Stimulated activated CD4-positive, alpha-beta T cell treated with anti-CD3 and anti-CD28 coated beads, Interleukin-12 subunit alpha, Interleukin-12 subunit beta, amount 100 ng/mL, for 24 hours (primary cell): Measurements from ENCODE around the gene S100A8.

Experiments
- DNase-seq, 2 experiments: peaks; one replicate each; pipeline ENCODE4 v3.0.0-alpha.2; 2020; ENCODE audit warnings: low read depth in 2 of 2

Gene S100A8

GRCh38 chr1:153392822-153393221 lies 1.9 kb upstream of the S100A8 start:
- no peak for DNase-seq

DNA sequence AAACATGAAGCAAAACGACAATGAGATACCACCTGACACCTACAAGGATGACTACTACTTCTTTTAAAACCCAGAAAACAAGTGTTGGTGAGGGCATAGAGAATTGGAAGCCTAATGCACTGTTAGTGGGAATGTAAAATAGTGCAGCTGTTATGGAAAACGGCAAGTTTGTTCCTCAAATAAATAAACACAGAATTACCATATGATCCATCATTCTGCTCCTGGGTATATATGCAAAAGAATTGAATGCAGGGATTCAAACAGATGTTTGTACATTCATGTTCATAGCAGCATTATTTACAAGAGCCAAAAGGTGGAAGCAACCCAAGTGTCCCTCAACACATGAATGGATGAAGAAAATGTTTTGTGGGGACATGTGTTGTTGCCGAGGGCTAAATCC lies 1.4 kb upstream of the S100A8 start:
- DNase-seq: no peak

GRCh38 chr1:153389973-153390879 lies 647 bp downstream of the S100A8 start:
- DNase-seq: no peak

DNA sequence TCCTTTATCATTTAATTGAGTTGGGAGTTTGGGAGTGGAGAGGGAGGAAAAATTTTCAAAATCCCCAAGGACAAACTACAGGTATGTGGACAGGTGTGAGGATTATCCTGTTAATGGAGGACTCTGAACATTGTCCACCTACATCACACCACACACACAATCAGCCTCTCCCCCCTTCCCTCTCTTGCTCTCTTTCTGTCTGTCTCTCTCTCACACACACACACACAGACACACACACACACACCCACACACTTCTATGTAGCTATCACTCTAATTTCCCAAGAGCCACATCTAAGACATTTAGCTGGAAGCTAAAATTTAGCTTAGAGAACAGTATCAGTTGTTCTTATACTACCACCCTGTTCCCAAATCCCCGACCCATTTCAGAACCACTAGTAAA lies 1.5 kb downstream of the S100A8 start:
- DNase-seq: no peak

DNA sequence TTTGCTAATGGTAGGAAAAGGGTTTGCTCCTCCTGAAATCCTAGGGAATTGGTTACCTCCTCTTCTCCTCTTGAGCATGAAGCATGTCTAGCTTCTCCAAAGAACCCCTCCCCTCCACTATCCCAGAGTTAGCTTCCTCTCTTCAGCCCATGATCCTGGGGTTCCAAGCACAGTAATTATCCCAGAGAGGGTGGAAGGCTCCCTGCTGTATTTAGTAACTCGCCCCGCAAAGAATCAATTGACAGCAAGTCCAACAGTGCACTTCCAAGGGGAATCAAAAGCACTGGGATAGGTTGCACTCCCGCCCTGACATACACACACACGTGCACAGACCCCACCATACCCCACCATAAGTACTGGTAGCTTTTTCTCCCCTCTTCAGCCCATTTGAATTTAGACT lies 3.1 kb downstream of the S100A8 start:
- no peak for DNase-seq

DNA sequence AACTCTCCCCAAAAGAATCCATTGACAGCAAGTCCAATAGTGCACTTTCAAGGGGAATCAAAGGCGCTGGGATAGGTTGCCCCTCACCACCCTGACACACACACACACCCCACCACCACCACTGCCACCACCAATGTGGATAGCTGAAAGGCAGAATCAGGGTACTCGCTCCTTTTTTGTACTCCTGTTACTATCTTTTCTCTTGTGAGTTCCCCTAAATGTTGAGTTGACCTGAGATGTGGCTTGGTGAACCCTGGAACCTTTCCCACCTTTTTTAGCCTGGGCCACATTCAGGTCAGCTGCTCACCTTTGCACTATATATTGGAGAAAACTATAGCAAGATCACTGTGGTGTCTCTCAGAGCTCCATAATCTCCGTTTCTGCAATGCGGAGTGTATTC lies 3.9 kb downstream of the S100A8 start:
- DNase-seq: no peak

GRCh38 chr1:153386500-153386901 lies 4.4 kb downstream of the S100A8 start:
- no peak for DNase-seq

GRCh38 chr1:153384958-153385580 lies 5.8 kb downstream of the S100A8 start:
- no peak for DNase-seq

DNA sequence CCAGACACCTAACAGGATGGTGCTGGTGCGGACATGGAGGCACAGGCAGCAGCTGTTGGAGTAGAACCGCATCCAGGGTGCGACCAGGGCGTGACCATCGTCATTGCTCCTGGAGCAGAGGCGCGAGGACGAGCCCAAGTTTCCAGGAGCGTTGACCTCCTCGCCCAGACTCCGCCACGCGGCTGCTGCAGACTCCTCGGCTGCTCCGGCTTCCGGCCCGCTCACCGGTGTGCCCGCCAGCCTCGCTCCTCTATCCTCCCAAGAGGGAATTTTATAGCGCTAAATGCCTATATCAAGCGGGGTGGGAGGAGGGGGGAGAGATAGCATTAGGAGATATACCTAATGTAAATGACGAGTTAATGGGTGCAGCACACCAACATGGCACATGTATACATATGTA lies 10.2 kb downstream of the S100A8 start:
- DNase-seq: no peak

DNA sequence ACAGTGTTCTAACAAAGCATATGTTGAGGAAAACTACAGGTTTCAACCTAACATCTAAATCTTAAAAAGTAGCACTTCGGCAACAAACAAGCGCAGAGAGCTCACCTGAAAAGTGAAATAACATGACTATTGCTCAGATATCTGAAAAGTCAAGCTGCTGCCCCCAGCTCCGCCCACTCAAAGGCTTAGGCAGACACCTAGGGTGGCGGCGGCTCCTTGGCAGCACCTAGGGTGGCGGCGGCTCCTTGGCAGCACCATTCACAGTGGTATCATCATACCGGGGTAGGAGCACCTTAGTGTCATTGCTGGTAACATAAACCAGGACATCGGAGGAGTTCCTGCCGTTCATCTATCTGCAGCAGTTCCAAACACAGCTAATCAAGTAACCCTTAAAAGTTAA lies 11.3 kb downstream of the S100A8 start:
- DNase-seq: no peak

DNA sequence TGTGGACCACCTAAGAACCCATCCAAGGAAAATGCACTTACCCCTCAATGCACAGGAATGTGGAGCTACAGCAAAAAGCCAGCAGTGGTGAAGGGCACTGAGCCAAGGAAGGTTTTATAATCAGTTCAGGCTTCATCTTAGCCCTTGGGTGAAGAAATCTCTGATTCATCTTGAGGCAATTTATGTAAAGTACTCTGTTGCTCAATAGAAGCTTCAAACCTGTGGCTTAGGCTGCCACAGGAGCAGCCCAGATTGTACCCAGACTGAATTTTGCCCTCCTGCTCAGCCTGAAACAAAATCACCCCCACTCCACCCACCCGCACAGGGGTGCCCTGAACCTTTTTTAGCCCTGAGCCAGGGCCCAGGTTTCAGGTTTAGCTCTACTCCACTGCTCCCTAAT lies 15.4 kb downstream of the S100A8 start, which contains the start of gene S100A12:
TSS of gene S100A12 (minus strand) at position 111 of the 400 bp plus-strand sequence. CDS start 1,029 bp downstream, outside the sequence.
- DNase-seq: no peak

GRCh38 chr1:153374071-153374470 lies 16.8 kb downstream of the S100A8 start:
- no peak for DNase-seq

GRCh38 chr1:153372571-153372970 lies 18.3 kb downstream of the S100A8 start:
- no peak for DNase-seq

GRCh38 chr1:153371231-153371630 lies 19.6 kb downstream of the S100A8 start:
- no peak for DNase-seq

- DNase-seq: no peak
Measured at GRCh38 chr1:153370146-153370545, 20.7 kb downstream of the S100A8 start.

- no peak for DNase-seq
Measured at GRCh38 chr1:153368495-153368894, 22.4 kb downstream of the S100A8 start.

DNA sequence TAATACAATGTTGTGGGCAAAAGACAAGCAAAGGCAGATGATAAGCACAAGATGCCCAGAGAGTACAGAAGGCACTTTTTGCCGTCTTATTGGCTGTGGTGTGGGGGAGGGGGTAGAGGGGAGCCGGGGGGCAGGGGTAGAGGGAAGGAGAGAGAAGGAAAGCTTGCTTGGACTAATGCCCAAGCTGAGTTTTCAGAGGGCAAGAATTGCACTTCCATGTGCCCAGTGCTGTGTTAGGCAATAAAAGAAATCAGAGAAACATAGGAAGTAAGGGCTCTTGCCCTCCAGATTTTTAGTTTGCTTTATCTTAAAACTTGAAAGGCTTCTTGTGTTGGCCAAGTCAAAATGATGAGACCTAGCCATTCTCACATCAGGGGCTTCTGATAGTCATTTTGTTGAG lies 23.8 kb downstream of the S100A8 start:
- DNase-seq: no peak

DNA sequence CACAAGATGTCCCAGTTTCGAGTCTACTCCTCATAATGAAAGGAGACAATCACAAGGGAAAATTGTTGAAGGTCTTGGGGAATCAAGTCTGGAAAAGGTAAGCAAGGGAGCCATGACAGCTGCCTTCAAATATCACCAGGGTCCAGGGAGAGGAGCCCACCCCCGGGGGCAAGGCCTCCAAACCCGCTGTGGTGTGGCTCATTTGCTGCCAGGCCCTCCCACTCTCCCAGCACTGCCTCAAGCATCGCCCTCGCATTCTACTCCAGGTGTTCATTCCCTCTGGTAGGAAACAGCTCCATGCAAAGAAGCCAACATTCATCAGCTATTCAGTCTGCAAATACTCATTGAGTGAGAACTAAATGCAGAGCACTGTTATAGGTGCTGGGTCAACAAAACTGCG lies 24.6 kb downstream of the S100A8 start:
- no peak for DNase-seq

DNA sequence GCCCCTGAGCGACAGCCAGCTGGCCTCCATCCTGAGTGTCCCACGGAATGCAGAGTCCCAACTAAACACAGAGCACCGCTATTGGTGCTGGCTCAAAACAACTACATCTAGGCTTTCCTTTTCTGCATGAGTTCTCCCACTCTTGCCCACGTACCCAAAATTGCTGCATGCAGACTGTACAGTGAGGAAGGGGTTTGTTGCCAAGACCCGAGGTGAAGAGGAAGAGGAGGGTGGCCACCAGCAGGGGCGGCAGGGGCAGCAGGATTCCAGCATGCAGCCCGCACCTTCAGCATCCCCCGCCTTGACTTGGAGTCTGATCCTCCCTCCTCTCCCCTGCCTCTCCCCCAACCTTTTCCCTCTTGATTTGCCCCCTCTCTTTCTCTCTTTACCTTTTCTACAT lies 25.2 kb downstream of the S100A8 start:
- no peak for DNase-seq

DNA sequence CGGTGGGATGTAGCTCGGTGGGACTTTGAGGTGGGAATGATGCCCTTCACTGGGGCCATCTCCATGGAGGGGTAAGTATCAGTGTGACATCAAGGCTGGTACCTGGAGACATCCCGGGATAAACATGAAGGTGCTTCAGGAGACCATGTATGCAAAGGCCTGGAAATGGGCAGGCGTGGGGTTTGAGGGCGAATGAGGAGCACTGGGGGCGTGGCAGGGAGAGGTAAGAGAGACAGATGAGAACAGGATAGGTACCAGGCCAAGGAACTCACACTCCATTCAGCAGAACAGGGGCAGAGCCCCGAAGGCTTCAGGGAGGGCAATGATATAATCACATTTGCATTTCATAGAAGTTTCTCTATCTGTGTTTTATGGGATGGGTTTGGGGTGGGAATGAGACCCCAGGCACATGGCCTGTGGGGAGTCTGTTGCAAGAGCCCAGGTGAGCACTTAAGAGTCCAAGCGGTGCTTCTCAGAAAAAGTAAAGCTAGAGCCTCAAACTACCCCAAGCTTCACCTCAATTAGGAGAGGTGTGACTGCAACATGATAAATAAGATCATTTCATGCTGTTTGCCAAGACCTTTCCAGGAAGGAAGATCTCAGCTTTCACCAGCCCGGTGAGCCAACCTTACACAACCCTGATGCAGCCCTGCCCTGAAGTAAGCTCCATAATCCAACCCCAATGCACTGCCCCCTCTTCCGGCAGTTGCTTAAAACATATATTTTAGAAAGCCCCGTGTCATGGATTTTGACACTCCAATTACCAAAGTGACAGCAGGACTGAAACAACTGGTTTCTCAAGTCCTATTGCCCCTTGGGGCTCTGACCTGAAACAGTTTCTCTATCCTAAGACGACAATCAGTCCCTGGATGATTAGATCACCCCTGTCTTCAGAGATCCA lies 25.9 kb downstream of the S100A8 start:
- DNase-seq: no peak

GRCh38 chr1:153364156-153364555 lies 26.7 kb downstream of the S100A8 start:
- no peak for DNase-seq

GRCh38 chr1:153363641-153364040 lies 27.2 kb downstream of the S100A8 start:
- no peak for DNase-seq
